Mesenchymal stem cell (in vitro differentiated cells and primary cell): ENCODE data around the gene CALB2. TPM values are rescaled to one million over a fixed set of nuclear protein-coding genes. Genes with fewer than 3 reads are reported as not detected.
"Not testable (repeated sequence)": the region's sequence is repeated elsewhere in the genome, so short reads cannot be mapped to it uniquely, and the experiment has no call there.

Experiments
- DNase-seq: peaks from one replicate; pipeline ENCODE4 v3.0.0-alpha.2; 2013
- H2AFZ ChIP-seq: one replicate; pipeline ENCODE4 v1.6.1; 2013; ENCODE audit warnings: low read depth, mild to moderate bottlenecking, control low read depth, inconsistent platforms, low read length, moderate library complexity
- H2AK5ac ChIP-seq: 2 replicates; pipeline ENCODE4 v1.6.1; 2013; ENCODE audit warnings: low read length, moderate library complexity, mild to moderate bottlenecking, inconsistent platforms; ENCODE audit not compliant: severe bottlenecking
- H2BK120ac ChIP-seq: one replicate; pipeline ENCODE4 v1.6.1; 2013; ENCODE audit warnings: low read depth, mild to moderate bottlenecking, inconsistent platforms, low read length, moderate library complexity
- H2BK12ac ChIP-seq, 2 experiments: one replicate each; pipeline ENCODE4 v1.6.1; 2013; ENCODE audit warnings: inconsistent platforms in 2 of 2, low read length in 2 of 2, mild to moderate bottlenecking in 2 of 2, moderate library complexity in 2 of 2, control low read depth in 1 of 2
- H2BK15ac ChIP-seq: one replicate; pipeline ENCODE4 v1.6.1; 2013; ENCODE audit warnings: mild to moderate bottlenecking, low read depth, inconsistent platforms; ENCODE audit not compliant: poor library complexity, severe bottlenecking
- H2BK5ac ChIP-seq: 2 replicates; pipeline ENCODE4 v1.6.1; 2013; ENCODE audit warnings: low read depth, mild to moderate bottlenecking, low read length, control low read depth, inconsistent platforms; ENCODE audit not compliant: poor library complexity, severe bottlenecking
- H3K14ac ChIP-seq, 2 experiments: one replicate each; pipeline ENCODE4 v1.6.1; 2013; ENCODE audit warnings: inconsistent platforms in 2 of 2, low read length in 2 of 2, control low read depth in 1 of 2, mild to moderate bottlenecking in 1 of 2, moderate library complexity in 1 of 2
- H3K18ac ChIP-seq, 2 experiments: one replicate each; pipeline ENCODE4 v1.6.1; 2013; ENCODE audit warnings: inconsistent platforms in 2 of 2, low read length in 2 of 2, control low read depth in 1 of 2, low read depth in 1 of 2, mild to moderate bottlenecking in 1 of 2
- H3K23ac ChIP-seq, 2 experiments: one replicate each; pipeline ENCODE4 v1.6.1; 2013; ENCODE audit warnings: inconsistent platforms in 2 of 2, low read length in 2 of 2, mild to moderate bottlenecking in 2 of 2, moderate library complexity in 2 of 2, control low read depth in 1 of 2
- H3K27ac ChIP-seq: 2 replicates; pipeline ENCODE4 v1.5.1; 2013; ENCODE audit warnings: mild to moderate bottlenecking, moderate library complexity, low read length, control low read depth, inconsistent platforms; ENCODE audit not compliant: poor library complexity, severe bottlenecking
- H3K27me3 ChIP-seq, 2 experiments: 2 replicates each; pipeline versions ENCODE4 v1.6.1 to v1.7.0; 2013; ENCODE audit warnings: low read length in 2 of 2, mild to moderate bottlenecking in 2 of 2, moderate library complexity in 2 of 2, control low read depth in 1 of 2, inconsistent platforms in 1 of 2; ENCODE audit not compliant: control insufficient read depth in 1 of 2, insufficient read depth in 1 of 2
- H3K36me3 ChIP-seq, 2 experiments: 2 replicates each; pipeline versions ENCODE4 v1.6.1 to v1.7.0; 2013; ENCODE audit warnings: low read length in 2 of 2, control low read depth in 1 of 2, inconsistent platforms in 1 of 2, low read depth in 1 of 2, mild to moderate bottlenecking in 1 of 2; ENCODE audit not compliant: insufficient read depth in 2 of 2, control insufficient read depth in 1 of 2
- H3K4ac ChIP-seq, 2 experiments: one replicate each; pipeline ENCODE4 v1.6.1; 2013; ENCODE audit warnings: inconsistent platforms in 2 of 2, low read length in 2 of 2, mild to moderate bottlenecking in 2 of 2, moderate library complexity in 2 of 2, control low read depth in 1 of 2, low read depth in 1 of 2
- H3K4me1 ChIP-seq: 2 replicates; pipeline ENCODE4 v1.6.1; 2013; ENCODE audit warnings: low read depth, low read length, control low read depth; ENCODE audit not compliant: control insufficient read depth, insufficient read depth
- H3K4me2 ChIP-seq: 2 replicates; pipeline ENCODE4 v1.6.1; 2013; ENCODE audit warnings: low read length, mild to moderate bottlenecking, inconsistent platforms; ENCODE audit not compliant: poor library complexity, severe bottlenecking
- H3K4me3 ChIP-seq, 2 experiments: 2 replicates each; pipeline versions ENCODE4 v1.5.1 to v1.7.0; 2013; ENCODE audit warnings: low read length in 2 of 2, mild to moderate bottlenecking in 2 of 2, control low read depth in 1 of 2, low read depth in 1 of 2; ENCODE audit not compliant: insufficient read depth in 1 of 2
- H3K79me1 ChIP-seq: replicated peaks from 2 replicates; pipeline ENCODE4 v1.6.1; 2013; ENCODE audit warnings: mild to moderate bottlenecking, control low read depth, low read length, inconsistent platforms; ENCODE audit not compliant: poor library complexity, severe bottlenecking
- H3K9ac ChIP-seq: 2 replicates; pipeline ENCODE4 v1.7.0; 2013; ENCODE audit warnings: mild to moderate bottlenecking, low read length, moderate library complexity
- H3K9me3 ChIP-seq: 2 replicates; pipeline ENCODE4 v1.7.0; 2013; ENCODE audit warnings: mild to moderate bottlenecking, low read length; ENCODE audit not compliant: control insufficient read depth
- H4K8ac ChIP-seq: one replicate; pipeline ENCODE4 v1.6.1; 2013; ENCODE audit warnings: inconsistent platforms, mild to moderate bottlenecking, low read length, moderate library complexity
- H4K91ac ChIP-seq: one replicate; pipeline ENCODE4 v1.6.1; 2013; ENCODE audit warnings: mild to moderate bottlenecking, low read length, inconsistent platforms
- WGBS: methylation state at CpG from one replicate; pipeline ENCODE4 v1.1.7; 2013; ENCODE audit warnings: mixed read lengths; 5-methylcytosine and 5-hydroxymethylcytosine counted together
- polyA plus RNA-seq, 2 experiments: library from polyadenylated mRNA; stranded (reverse); fragments of 200-250 nt; gene quantifications; one replicate each; pipeline ENCODE4 v1.2.3, GENCODE V29; 2013

Gene CALB2
- 0.52 TPM for polyA plus RNA-seq (2013, experiment 1 of 2)
- polyA plus RNA-seq (2013, experiment 2 of 2), result 0.86 TPM

DNA sequence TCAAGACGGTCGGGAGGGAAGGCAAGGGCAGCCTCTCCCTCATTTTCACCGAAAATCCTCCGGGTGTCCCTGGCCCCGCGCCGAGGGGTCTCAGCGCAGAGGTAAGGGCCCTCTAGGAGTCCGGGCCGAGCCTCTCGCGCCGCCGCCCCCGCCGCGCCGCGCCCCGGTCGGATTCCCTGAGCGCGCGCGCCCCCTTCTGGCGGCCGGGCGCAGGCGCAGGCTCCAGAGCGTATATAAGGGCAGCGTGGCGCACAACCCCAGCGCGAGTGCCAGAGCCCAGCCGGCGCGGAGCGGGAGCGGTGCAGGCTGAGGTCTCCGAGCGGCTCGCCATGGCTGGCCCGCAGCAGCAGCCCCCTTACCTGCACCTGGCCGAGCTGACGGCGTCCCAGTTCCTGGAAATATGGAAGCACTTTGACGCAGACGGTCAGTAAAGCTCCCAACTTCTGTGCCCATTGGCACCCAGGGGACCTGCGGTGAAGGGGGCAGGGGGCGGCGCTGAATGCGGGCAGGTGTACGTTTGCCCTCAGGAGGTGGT is at the start of gene CALB2:
Gene CALB2, plus strand, starts transcription at position 260 of the 535 bp plus-strand sequence. Its CDS starts 70 bp downstream, at position 330.
- Histone ChIP-seq H4K91ac (no peak within 1 kb of the TSS), H3K79me1 (no peaks in the 10 kb centered on the region), H2BK5ac (no peak within 1 kb of the TSS), H3K23ac (no peak within 1 kb of the TSS), H3K4me1 (peaks cover 12% of the 10 kb centered on the region), H3K4ac (no peak within 1 kb of the TSS), H3K9ac (peak within 1 kb of the TSS; percentile 51), H3K9me3 (no peaks in the 10 kb centered on the region), H3K4me3 (peak within 1 kb of the TSS in 1 of 2 experiments; percentile 66), H2BK120ac (no peak within 1 kb of the TSS), H3K18ac (no peak within 1 kb of the TSS), H3K14ac (no peak within 1 kb of the TSS), H2BK15ac (no peak within 1 kb of the TSS), H2BK12ac (peak within 1 kb of the TSS in 1 of 2 experiments; percentile 15), H3K27ac (no peak within 1 kb of the TSS), H2AFZ (peak within 1 kb of the TSS; percentile 70), H3K27me3 (peaks cover 32 to 61% of the 10 kb centered on the region in 2 experiments), H3K36me3 (no peaks in the 10 kb centered on the region), H2AK5ac (no peak within 1 kb of the TSS), H4K8ac (no peak within 1 kb of the TSS), H3K4me2 (peak within 1 kb of the TSS; percentile 83)
- peak; percentile 51 for DNase-seq
- WGBS, result 3% methylated on average over 52 of the region's 53 CpGs

GRCh38 chr16:71311553-71312158 is 46.9 kb upstream of the CALB2 start:
- Histone ChIP-seq H2AFZ (no peak overlapping the region), H3K79me1 (no peaks in the 10 kb centered on the region), H3K4me3 (no peak overlapping the region), H3K27me3 (peaks cover 6 to 26% of the 10 kb centered on the region in 2 experiments), H3K18ac (no peak overlapping the region), H2BK15ac (no peak overlapping the region), H2BK120ac (no peak overlapping the region), H3K23ac (no peak overlapping the region), H3K36me3 (no peaks in the 10 kb centered on the region), H3K9me3 (no peaks in the 10 kb centered on the region), H3K4me1 (no peaks in the 10 kb centered on the region), H3K4me2 (no peak overlapping the region), H2BK5ac (no peak overlapping the region), H4K91ac (no peak overlapping the region), H3K4ac (no peak overlapping the region), H2BK12ac (no peak overlapping the region), H4K8ac (no peak overlapping the region), H3K9ac (no peak overlapping the region), H3K27ac (no peak overlapping the region), H2AK5ac (no peak overlapping the region), H3K14ac (no peak overlapping the region)
- DNase-seq, result peak; percentile 23
- 32% methylated on average over 7 of the region's 7 CpGs for WGBS

DNA sequence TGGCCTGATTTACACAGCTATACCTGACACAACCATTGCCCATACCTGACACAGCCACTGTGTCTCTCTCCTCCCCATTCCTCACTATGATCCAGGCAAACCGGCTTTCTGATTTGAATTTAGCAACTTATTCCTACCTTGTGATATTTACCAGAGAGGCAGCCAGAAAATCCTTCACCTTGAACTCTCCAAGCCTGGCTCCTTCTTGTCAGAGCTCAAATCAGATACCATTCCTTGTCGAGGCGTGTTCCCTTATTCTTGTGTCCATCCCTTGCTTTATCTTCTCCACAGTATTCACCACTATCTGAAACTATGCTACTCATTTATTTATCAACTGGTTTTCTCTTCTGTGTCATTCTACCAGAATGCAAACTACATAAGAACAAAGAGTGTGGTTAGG is 44.9 kb upstream of the CALB2 start:
- not testable (repeated sequence) for DNase-seq, H3K4me3 ChIP-seq, H3K27ac ChIP-seq, H3K4ac ChIP-seq, H3K18ac ChIP-seq, H4K8ac ChIP-seq, H3K36me3 ChIP-seq, H3K9ac ChIP-seq, H2AK5ac ChIP-seq, H2BK12ac ChIP-seq, H4K91ac ChIP-seq, H2BK5ac ChIP-seq, H3K14ac ChIP-seq, H3K4me2 ChIP-seq, H2AFZ ChIP-seq, H3K23ac ChIP-seq, H2BK15ac ChIP-seq, H3K9me3 ChIP-seq, H3K79me1 ChIP-seq, H2BK120ac ChIP-seq, H3K4me1 ChIP-seq
- peaks cover 6 to 26% of the 10 kb centered on the region in 2 experiments for H3K27me3 ChIP-seq
- 64% methylated on average over 3 of the region's 3 CpGs for WGBS

- DNase-seq, result no peak
- Histone ChIP-seq H2AK5ac (no peak overlapping the region), H2BK15ac (no peak overlapping the region), H2BK12ac (no peak overlapping the region), H3K36me3 (no peaks in the 10 kb centered on the region), H3K79me1 (no peaks in the 10 kb centered on the region), H3K4me3 (no peak overlapping the region), H4K91ac (no peak overlapping the region), H2AFZ (no peak overlapping the region), H3K18ac (no peak overlapping the region), H3K27me3 (peaks cover 5 to 20% of the 10 kb centered on the region in 2 experiments), H3K4me1 (no peaks in the 10 kb centered on the region), H3K4ac (no peak overlapping the region), H2BK120ac (no peak overlapping the region), H3K9me3 (no peaks in the 10 kb centered on the region), H4K8ac (no peak overlapping the region), H2BK5ac (no peak overlapping the region), H3K23ac (no peak overlapping the region), H3K9ac (no peak overlapping the region), H3K14ac (no peak overlapping the region), H3K4me2 (no peak overlapping the region), H3K27ac (no peak overlapping the region)
- WGBS, result 12% methylated on average over 3 of the region's 3 CpGs
Measured at GRCh38 chr16:71315269-71315668, 43.3 kb upstream of the CALB2 start.
